COR-L47 (cell line): ENCODE measurements around the gene SLX9.
A peak's percentile ranks its signal among the peaks of the same experiment; 100 is the strongest.

Source experiments
- DNase-seq: peaks from one replicate; lab custom pipeline; 2025; lab: John Stamatoyannopoulos, UW

The SLX9 gene

GRCh38 chr21:44939532-44940115 is at the start of gene SLX9:
TSS of gene SLX9 (plus strand) at chr21:44940029. CDS start at chr21:44940058, 29 bp downstream.
- peak; percentile 73 for DNase-seq

- DNase-seq = no peak
These were observed 49.4 kb upstream of the SLX9 start for GRCh38 chr21:44890338-44890931.

- DNase-seq = no peak
These were observed 48.8 kb upstream of the SLX9 start for GRCh38 chr21:44890961-44891541.

GRCh38 chr21:44891631-44892031 is 48.2 kb upstream of the SLX9 start:
- DNase-seq = no peak

GRCh38 chr21:44892095-44892494 is 47.7 kb upstream of the SLX9 start:
- no peak for DNase-seq

GRCh38 chr21:44892536-44893277 is 47.1 kb upstream of the SLX9 start:
- DNase-seq = no peak

GRCh38 chr21:44893278-44893556 is 46.6 kb upstream of the SLX9 start:
- no peak for DNase-seq

GRCh38 chr21:44893948-44894656 is 45.7 kb upstream of the SLX9 start:
- DNase-seq = no peak

- no peak for DNase-seq
These were observed 45.0 kb upstream of the SLX9 start for GRCh38 chr21:44894687-44895302.

GRCh38 chr21:44895859-44896258 is 44.0 kb upstream of the SLX9 start:
- no peak for DNase-seq

- no peak for DNase-seq
These were observed 43.1 kb upstream of the SLX9 start for GRCh38 chr21:44896561-44897286.

GRCh38 chr21:44897326-44898010 is 42.4 kb upstream of the SLX9 start:
- DNase-seq = no peak

GRCh38 chr21:44898011-44898488 is 41.8 kb upstream of the SLX9 start:
- no peak for DNase-seq

GRCh38 chr21:44898851-44899767 is 40.7 kb upstream of the SLX9 start:
- no peak for DNase-seq

GRCh38 chr21:44899768-44900558 is 39.9 kb upstream of the SLX9 start:
- DNase-seq = no peak

GRCh38 chr21:44900559-44901251 is 39.1 kb upstream of the SLX9 start:
- no peak for DNase-seq

- no peak for DNase-seq
These were observed 38.3 kb upstream of the SLX9 start for GRCh38 chr21:44901391-44902074.
